ENCODE data around the gene CDS1.
"Not testable (repeated sequence)": the region's sequence is repeated elsewhere in the genome, so short reads cannot be mapped to it uniquely, and the experiment has no call there.

CDS1 gene

GRCh38 chr4:84582988-84583875, at the start of gene CDS1:
Gene CDS1, plus strand, starts transcription at chr4:84583127. Its CDS starts 275 bp downstream, at chr4:84583402.
- DNase-seq, result peak; percentile 31

DNA sequence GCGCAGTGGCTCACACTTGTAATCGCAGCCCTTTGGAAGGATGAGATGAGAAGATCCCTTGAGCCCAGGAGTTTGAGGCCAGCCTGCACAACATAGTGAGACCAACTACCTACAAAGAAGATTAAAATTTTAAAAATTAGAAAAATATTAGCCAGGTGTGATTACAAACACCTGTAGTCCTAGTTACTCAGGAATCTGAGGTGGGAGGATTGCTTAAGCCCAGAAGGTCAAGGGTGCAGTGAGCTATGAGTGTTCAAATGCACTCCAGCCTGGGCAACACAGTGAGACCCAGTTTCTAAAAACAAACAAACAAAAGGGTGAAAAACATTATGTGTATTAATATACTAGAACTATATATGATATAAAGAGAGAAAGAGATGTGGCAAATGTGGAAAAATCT, 47.0 kb upstream of the CDS1 start:
- no peak for DNase-seq

DNA sequence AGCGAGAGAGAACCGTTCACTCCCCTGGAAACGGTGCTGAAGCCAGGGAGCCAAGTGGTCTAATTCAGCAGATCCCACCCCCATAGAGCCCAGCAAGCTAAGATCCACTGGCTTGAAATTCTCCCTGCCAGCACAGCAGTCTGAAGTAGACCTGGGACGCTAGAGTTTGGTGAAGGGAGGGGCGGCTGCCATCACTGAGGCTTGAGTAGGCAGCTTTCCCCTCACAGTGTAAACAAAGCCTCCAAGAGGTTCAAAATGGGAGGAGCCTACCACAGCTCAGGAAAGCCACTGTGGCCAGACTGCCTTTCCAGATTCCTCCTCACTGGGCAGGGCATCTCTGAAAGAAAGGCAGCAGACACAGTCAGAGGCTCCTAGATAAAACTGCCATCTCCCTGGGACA, 37.8 kb upstream of the CDS1 start:
- DNase-seq, result no peak

- no peak for DNase-seq
Observed at GRCh38 chr4:84547211-84547610, 35.7 kb upstream of the CDS1 start.

- not testable (repeated sequence) for DNase-seq
Observed at GRCh38 chr4:84549191-84549590, 33.7 kb upstream of the CDS1 start.

GRCh38 chr4:84562156-84562555, 20.8 kb upstream of the CDS1 start:
- no peak for DNase-seq

DNA sequence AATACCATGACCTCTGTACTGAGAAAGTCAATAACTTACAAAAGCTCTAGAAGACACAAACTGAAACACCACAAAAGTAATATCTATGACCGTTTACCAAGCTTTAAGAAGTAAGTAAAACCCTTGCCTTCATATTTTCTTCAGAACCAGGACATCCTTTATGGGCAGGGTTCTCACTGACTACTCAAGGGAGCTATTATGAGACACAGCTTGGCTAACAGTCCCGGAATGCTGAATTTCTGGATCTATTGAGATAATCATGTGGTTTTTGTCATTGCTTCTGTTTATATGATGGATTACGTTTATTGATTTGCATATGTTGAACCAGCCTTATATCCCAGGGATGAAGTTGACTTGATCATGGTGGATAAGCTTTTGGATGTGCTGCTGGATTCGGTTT, 19.9 kb upstream of the CDS1 start:
- no peak for DNase-seq

DNA sequence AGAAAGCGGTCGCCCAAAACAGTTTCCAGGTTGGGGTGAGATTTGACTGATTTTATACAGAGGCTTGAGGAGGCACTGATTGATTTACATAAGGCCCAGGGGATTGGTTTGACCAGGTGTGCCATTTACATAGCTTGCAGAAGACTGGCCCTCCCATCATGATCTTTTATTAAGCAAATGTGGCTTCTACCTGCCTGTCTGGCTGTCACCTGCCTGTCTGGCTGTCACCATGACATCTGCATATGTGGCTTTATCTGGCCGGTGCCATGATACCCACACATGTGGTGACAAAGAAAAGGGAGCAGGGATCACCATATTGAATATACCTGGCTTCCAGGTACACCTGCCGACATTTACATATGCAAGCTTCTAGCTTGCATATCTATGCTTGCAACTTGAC, 17.0 kb upstream of the CDS1 start:
- DNase-seq, result no peak

DNA sequence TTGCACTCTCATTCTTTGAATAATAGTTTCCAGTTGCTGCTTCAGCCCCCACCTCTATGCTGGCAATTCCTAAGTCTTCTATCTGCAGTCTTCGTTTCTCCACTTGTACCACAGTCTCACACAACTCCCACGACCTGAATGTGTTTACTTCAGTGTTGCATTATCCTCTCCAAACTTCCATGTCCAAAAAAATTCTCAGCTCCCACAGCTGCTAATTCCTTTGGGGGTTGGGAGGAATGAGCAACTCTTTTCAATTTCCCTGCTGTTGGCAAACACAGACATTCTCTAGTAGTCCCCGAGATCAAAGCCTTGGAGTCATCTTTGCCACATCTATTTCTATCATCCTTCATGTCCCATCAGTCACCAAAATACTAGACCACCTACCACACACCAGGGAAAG, 14.4 kb upstream of the CDS1 start:
- no peak for DNase-seq

DNA sequence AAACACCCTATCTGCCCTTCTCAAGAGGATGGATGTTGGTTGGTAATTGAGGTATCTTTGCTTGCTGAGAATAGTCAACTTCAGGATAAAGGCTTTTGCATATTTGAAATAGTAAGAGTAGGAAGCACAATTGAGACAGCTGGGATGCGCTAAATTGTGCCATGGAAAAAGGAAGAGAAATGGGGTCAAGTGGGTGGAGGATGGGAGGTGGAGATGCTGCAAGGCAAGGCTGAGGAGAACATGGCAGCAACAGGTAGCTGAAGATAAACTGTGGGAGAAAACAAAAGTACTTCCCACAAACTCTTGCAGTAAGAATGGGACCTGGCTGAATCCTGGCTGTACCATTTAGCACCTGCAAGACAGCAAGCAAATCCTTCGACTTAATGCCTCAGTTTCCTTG, 13.9 kb upstream of the CDS1 start:
- DNase-seq, result no peak

- no peak for DNase-seq
Observed at GRCh38 chr4:84573385-84574068, 9.4 kb upstream of the CDS1 start.

DNA sequence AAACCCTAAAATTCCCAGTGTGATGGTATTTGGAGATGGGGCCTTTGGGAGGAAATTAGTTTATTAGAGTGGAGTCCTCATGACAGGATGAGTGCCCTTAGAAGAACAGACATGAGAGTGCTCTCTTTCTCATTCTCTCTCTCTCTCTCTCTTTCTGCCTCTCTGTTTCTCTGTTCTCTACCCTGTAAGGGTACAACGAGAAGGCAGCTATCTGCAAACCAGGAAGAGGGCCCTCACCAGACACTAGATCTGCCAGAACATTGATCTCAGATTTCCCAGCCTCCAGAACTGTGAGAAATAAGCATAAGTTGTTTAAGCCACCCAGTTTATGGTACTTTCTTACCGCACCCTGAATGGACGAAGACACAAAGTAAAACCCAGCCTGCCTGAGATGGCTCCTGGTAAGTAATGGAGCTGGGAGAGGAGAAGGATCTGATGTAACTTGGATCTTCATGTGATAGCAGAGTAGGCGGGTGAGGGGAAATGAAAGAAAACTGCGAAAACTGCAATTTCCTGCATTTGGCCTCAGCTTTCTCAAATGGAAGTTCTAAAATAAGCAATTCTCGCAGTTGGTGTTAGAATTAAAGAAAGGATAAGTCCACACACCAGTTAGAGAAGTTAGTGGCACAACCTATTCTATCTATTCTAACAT, 8.7 kb upstream of the CDS1 start:
- no peak for DNase-seq

DNA sequence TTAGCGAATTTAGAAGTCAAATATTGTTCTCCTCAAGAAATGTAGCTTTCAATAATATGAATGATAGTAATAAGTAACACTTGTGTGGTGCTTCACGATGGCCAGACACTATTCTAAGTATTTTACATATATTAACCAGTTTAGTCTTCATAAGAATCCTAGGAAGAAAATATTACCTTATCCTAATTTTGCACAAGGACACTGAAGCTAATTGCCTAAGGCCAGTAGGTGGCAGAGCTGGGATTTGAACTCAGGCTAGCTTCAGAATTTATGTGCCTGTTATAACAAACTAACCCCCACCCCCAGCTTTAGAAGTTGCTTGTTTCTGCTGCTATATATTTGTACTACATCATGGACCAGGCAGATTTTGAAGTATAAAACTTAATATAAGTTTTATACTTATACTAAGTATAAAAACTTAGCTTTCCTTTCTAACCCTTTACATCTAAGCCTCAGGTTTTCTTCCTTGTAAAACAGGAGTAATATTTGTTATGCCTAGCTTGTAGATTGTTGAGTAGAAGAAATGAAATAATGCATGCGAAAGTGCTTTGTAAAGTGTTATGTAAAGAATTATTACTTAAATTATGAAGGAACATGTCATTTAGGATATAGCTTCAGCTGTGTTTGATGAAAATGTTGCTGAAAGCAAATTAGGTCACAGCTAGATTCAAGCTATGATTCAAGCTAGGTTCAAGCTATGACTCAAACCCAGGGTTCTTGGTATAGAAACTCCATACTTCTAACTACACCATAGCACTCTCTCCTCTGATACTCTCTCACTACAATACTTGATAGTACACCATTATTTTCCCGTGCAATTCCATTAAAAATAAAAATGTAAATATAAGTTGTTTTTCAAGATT, 4.2 kb upstream of the CDS1 start:
- DNase-seq, result no peak

DNA sequence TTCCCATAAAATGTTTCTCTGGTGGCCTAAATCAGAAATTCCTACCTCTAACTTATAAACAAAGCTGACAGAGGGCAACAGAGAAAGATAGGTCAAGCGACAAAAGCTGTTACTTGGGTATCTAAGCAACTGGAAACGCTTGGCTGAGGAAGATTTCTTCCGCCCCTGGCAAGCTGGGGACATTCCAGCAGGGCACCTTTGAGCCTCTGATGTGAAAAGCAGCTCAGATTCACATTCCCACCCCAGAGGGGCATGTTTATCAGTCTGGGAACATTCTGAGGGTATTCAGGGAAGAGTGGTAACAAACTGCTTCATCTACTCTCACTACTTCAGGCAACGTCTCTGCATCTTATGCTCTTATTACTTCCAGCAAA, 3.5 kb upstream of the CDS1 start:
- no peak for DNase-seq

DNA sequence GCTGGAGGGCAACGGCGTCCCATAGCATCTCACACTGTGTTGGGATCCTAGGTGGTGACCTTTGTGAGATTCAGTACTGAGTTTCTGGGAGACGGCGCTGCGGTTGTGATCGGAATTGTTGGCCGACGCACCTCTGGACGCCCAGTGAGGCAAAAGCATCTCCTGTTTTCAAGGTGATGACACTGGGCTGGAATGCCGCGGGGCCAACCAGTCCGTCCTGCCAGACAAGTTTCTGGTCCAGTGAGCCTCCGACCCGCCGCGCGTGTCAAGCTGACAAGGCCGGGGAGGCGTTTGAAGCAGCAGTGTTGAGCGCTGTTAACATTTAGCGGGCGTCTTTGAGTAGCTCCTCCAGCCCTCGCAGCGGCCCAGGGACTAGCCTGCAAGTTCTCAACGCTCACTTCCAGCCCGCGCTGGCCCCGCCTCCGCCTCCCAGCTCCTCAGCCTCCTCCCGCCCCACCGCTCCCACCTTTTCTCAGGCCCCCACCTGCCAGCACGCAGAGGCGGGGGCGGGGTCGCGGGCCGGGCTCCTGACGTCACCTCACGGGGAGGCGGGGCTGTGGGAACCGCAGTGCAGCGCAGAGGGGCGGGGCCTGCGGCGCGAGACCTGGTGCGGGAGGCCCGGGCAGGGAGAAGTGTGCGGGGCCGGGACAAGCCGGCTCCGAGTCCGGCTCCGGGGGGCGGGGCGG, 482 bp upstream of the CDS1 start:
- DNase-seq, result peak; percentile 88

- no peak for DNase-seq
Observed at GRCh38 chr4:84583876-84584380, 1.0 kb downstream of the CDS1 start.

DNA sequence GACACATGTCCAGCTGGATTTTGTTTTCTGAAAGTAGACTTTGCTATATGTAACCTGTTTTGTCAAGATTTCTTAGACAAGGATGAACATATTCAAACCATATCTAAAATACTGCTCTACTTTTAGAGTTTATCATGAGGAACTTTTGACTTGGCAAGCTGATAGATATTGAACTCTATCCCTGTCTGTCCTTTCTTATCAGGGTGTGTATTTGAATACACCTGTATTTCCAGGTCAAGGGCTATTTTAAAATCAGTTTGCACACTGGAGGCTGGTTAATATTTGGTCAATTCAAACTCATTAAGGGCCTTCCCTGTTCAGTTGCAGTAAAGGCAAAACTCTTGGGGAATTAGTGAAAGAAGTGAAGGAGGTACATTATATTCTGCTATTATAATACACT, 2.3 kb downstream of the CDS1 start:
- DNase-seq, result no peak

- DNase-seq, result no peak
Observed at GRCh38 chr4:84594724-84595123, 11.8 kb downstream of the CDS1 start.

GRCh38 chr4:84596826-84597225, 13.9 kb downstream of the CDS1 start:
- DNase-seq, result no peak

DNA sequence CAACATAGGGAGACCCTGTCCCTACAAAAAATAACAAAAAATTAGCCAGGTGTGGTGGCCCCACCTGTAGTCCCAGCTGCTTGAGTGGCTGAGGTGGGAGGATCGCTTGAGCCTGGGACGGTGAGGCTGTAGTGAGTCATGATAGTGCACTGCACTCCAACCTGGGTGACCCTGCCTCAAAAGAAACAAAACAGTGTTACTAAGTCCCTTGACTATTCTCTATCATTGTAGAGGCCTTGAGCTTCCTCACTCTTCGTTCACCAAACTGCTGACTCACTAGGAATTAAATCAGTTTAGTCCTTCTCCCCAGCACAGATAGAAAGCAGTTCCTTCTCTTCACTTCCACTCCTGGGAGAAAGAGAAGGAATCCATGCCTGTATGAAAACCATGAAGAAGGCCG, 14.5 kb downstream of the CDS1 start:
- no peak for DNase-seq

DNA sequence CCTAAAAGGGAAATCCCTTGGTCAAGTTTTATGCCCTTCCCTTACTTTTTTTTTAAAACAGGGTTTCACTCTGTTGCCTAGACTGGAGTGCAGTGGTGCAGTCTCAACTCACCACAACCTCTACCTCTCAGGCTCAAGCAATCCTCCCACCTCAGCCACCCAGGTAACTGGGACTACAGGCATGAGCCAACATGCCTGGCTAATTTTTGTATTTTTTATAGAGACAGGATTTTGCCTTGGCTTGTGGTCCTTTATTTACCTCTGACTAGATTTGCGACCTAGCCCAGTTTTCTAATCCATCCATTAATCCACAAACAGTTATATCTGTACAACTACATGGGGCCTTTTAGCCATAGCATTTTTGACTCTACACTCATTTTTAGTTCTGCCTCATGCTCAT, 23.7 kb downstream of the CDS1 start:
- DNase-seq, result no peak

GRCh38 chr4:84611531-84611930, 28.6 kb downstream of the CDS1 start:
- DNase-seq, result no peak
